HepG2 (cell line): ENCODE measurements around the gene TELO2. TPM values are rescaled to one million over a fixed set of nuclear protein-coding genes. Genes with fewer than 3 reads are reported as not detected.

Source experiments
- ATAC-seq: fragments of 200-7000 bp; cut with Tn5 transposase; 3 replicates; pipeline ENCODE4 v1.9.1; 2020; ENCODE audit warnings: mild to moderate bottlenecking, moderate library complexity
- BruUV-seq: library from RNA; stranded (reverse); fragments of 400-500 nt; replicated peaks from 2 replicates; lab custom pipeline; 2021; lab: Mats Ljungman, UMichigan
- CTCF ChIA-PET: fragments of 300-600 bp; formaldehyde crosslinking; extraction: SDS; loops from one replicate; lab custom pipeline; 2021; ENCODE audit warnings: low total read pairs, inconsistent platforms, low intra/inter-chr PET ratio; lab: Yijun Ruan, JAX
- POLR2A ChIA-PET: fragments of 350-600 bp; sonication (Branson Sonifier 250); formaldehyde crosslinking; loops from one replicate; lab custom pipeline; 2020; ENCODE audit warnings: antibody characterized with exemption, inconsistent platforms; lab: Yijun Ruan, JAX
- DNase-seq: peaks from one replicate; pipeline ENCODE4 v3.0.0-alpha.2; 2015; ENCODE audit warnings: low spot score
- FAIRE-seq: peaks from 3 replicates; lab custom pipeline; 2011; peaks lifted over from hg19 to GRCh38; lab: Jason Lieb, UNC
- H2AFZ ChIP-seq: one replicate; pipeline ENCODE4 v1.6.1; 2011; ENCODE audit warnings: low read length, inconsistent platforms
- H3K27ac ChIP-seq: fragments of 300-600 bp; 3 replicates; pipeline ENCODE4 v1.8.0; 2011; ENCODE audit warnings: mixed run types, mild to moderate bottlenecking, mixed read lengths, low read length, inconsistent platforms; ENCODE audit not compliant: insufficient read depth; ENCODE audit errors: extremely low read length
- H3K27me3 ChIP-seq, 2 experiments: fragments of 200-600 bp in 1 of 2; 2 replicates in 1 of 2; 3 replicates in 1 of 2; pipeline versions ENCODE4 v1.6.0 to v1.8.0; 2011; ENCODE audit warnings: low read length in 2 of 2, mild to moderate bottlenecking in 2 of 2, moderate library complexity in 2 of 2, inconsistent platforms in 1 of 2; ENCODE audit not compliant: insufficient read depth in 2 of 2, control insufficient read depth in 1 of 2
- H3K36me3 ChIP-seq, 2 experiments: fragments of 200-600 bp in 1 of 2; replicated peaks in 1 of 2; 2 replicates in 1 of 2; 3 replicates in 1 of 2; pipeline versions ENCODE4 v1.5.1 to v1.8.0; 2011; ENCODE audit warnings: low read length in 2 of 2, inconsistent platforms in 1 of 2; ENCODE audit not compliant: insufficient read depth in 2 of 2, control insufficient read depth in 1 of 2
- H3K4me1 ChIP-seq: 2 replicates; pipeline ENCODE4 v1.5.1; 2012; ENCODE audit warnings: low read length, inconsistent platforms; ENCODE audit not compliant: insufficient read depth
- H3K4me2 ChIP-seq: 2 replicates; pipeline ENCODE4 v1.6.0; 2011; ENCODE audit warnings: low read depth, low read length, inconsistent platforms
- H3K4me3 ChIP-seq, 3 experiments: fragments of 200-600 bp in 1 of 3; sonication (generic), shearing (Covaris generic) in 1 of 3; replicated peaks in 1 of 3; 2 replicates each; pipeline ENCODE4 v1.5.1; 2011 to 2016; ENCODE audit warnings: low read length in 3 of 3, inconsistent platforms in 2 of 3, low read depth in 2 of 3, mild to moderate bottlenecking in 2 of 3, control low read depth in 1 of 3, mixed read lengths in 1 of 3; ENCODE audit not compliant: insufficient read depth in 1 of 3
- H3K79me2 ChIP-seq: one replicate; pipeline ENCODE4 v1.6.1; 2011; ENCODE audit warnings: low read length, inconsistent platforms; ENCODE audit not compliant: insufficient read depth
- H3K9ac ChIP-seq: 2 replicates; pipeline ENCODE4 v1.6.0; 2011; ENCODE audit warnings: mild to moderate bottlenecking, low read depth, low read length, inconsistent platforms; ENCODE audit not compliant: insufficient read depth
- H3K9me3 ChIP-seq: 2 replicates; pipeline ENCODE4 v1.5.1; 2012; ENCODE audit warnings: mild to moderate bottlenecking, low read length
- H4K20me1 ChIP-seq: 2 replicates; pipeline ENCODE4 v1.6.0; 2011; ENCODE audit warnings: inconsistent platforms, mild to moderate bottlenecking, low read length, moderate library complexity; ENCODE audit not compliant: insufficient read depth
- AGO2 ChIP-seq: fragments of 200-400 bp; formaldehyde crosslinking; optimal IDR thresholded peaks from 2 replicates; pipeline ENCODE3; 2017; ENCODE audit warnings: mild to moderate bottlenecking, low read depth, low read length, moderate library complexity
- CREB1 ChIP-seq, 2 experiments: fragments of 450-650 bp in 1 of 2; IDR thresholded peaks; 2 replicates each; pipeline ENCODE4 v1.6.1; 2016 to 2017; ENCODE audit warnings: control low read depth in 1 of 2, mild to moderate bottlenecking in 1 of 2, missing compliant biosample characterization in 1 of 2, missing genetic modification characterization in 1 of 2
- GATAD2A ChIP-seq: IDR thresholded peaks from 2 replicates; pipeline ENCODE4 v1.6.1; 2016
- HIVEP1 ChIP-seq: sonication (generic); formaldehyde crosslinking; IDR thresholded peaks from 2 replicates; pipeline ENCODE4 v1.4.0; 2020; ENCODE audit warnings: mild to moderate bottlenecking, missing genetic modification reagents
- IKZF1 ChIP-seq: fragments of 450-650 bp; IDR thresholded peaks from 2 replicates; pipeline ENCODE4 v1.7.1; 2016
- MATR3 ChIP-seq: sonication (generic); formaldehyde crosslinking; IDR thresholded peaks from 2 replicates; pipeline ENCODE4 v1.4.0; 2020; ENCODE audit warnings: missing genetic modification reagents
- MIER2 ChIP-seq: IDR thresholded peaks from 2 replicates; pipeline ENCODE4 v1.6.1; 2016; ENCODE audit warnings: missing biosample characterization, missing genetic modification reagents
- NCOA1 ChIP-seq: sonication (generic); formaldehyde crosslinking; IDR thresholded peaks from 2 replicates; pipeline ENCODE4 v1.9.0; 2021; ENCODE audit warnings: missing genetic modification reagents
- NFKBIZ ChIP-seq: IDR thresholded peaks from 2 replicates; pipeline ENCODE4 v1.6.1; 2018; ENCODE audit warnings: missing genetic modification reagents, missing compliant biosample characterization
- ZIK1 ChIP-seq: sonication (generic); formaldehyde crosslinking; IDR thresholded peaks from 2 replicates; pipeline ENCODE4 v1.5.0; 2020; ENCODE audit warnings: mild to moderate bottlenecking, low read depth, missing genetic modification reagents, borderline replicate concordance
- ZNF121 ChIP-seq: sonication (generic); formaldehyde crosslinking; IDR thresholded peaks from 2 replicates; pipeline ENCODE4 v1.5.0; 2020; ENCODE audit warnings: mild to moderate bottlenecking, missing genetic modification reagents
- ZNF256 ChIP-seq: sonication (generic); formaldehyde crosslinking; conservative IDR thresholded peaks from 2 replicates; pipeline ENCODE4 v1.4.0; 2020; ENCODE audit warnings: missing genetic modification reagents
- ZNF282 ChIP-seq: fragments of 450-650 bp; IDR thresholded peaks from 2 replicates; pipeline ENCODE4 v1.6.1; 2018; ENCODE audit not compliant: partially characterized antibody
- WGBS: methylation state at CpG from one replicate; pipeline ENCODE4 v1.1.6; 2017; ENCODE audit warnings: low lambda C conversion rate; 5-methylcytosine and 5-hydroxymethylcytosine counted together
- in situ Hi-C: cut with HindIII; loops from 2 replicates; pipeline ENCODE4 v1.10.0; 2017; ENCODE audit warnings: low pct_unique_long_range_greater_than_20kb; ENCODE audit not compliant: extremely low pct_ligation_motif_present
- intact Hi-C: fragments of 100-400 bp; cut with micrococcal nuclease; formaldehyde crosslinking; loops from one replicate; pipeline ENCODE4 v1.10.0; 2022; ENCODE audit not compliant: unreplicated experiment
- polyA plus RNA-seq, 8 experiments: library from polyadenylated mRNA; depleted of rRNA in 3 of 8; stranded (reverse) in 7 of 8; unstranded in 1 of 8; fragments of >200 nt; fragmentation: Illumina TruSeq in 4 of 8; extraction: Trizol in 4 of 8; gene quantifications; 2 replicates each; pipeline versions ENCODE4 v1.2.1 to v1.2.3, GENCODE V29; 2011 to 2016; ENCODE audit warnings: low read depth in 4 of 8, missing spikeins in 1 of 8, mixed read lengths in 1 of 8; ENCODE audit not compliant: insufficient read depth in 1 of 8
- total RNA-seq, 5 experiments: library from RNA; depleted of rRNA; stranded (reverse); fragments of >200 nt; fragmentation: Illumina TruSeq; extraction: Trizol; gene quantifications; 2 replicates each; pipeline ENCODE4 v1.2.3, GENCODE V29; 2016; ENCODE audit warnings: low read depth in 1 of 5
- TF ChIP-seq, protein P1 (sequence below): IDR thresholded peaks from 2 replicates; pipeline ENCODE4 v1.6.1; 2016; ENCODE audit warnings: low read depth, borderline replicate concordance
- TF ChIP-seq, protein P2 (sequence below): IDR thresholded peaks from 2 replicates; pipeline ENCODE4 v1.6.1; 2016; ENCODE audit warnings: missing compliant biosample characterization, missing genetic modification reagents, borderline replicate concordance
- TF ChIP-seq, protein P3 (sequence below): IDR thresholded peaks from 2 replicates; pipeline ENCODE4 v1.6.1; 2012; ENCODE audit warnings: low read depth, low read length, improper control_type of control experiment

TELO2 gene
- total and polyA plus RNA-seq, 2 of the 13 experiments (the other 11 are each of a cell fraction or from before 2014, with no cell fraction given): 10.1 to 17.9 TPM

DNA sequence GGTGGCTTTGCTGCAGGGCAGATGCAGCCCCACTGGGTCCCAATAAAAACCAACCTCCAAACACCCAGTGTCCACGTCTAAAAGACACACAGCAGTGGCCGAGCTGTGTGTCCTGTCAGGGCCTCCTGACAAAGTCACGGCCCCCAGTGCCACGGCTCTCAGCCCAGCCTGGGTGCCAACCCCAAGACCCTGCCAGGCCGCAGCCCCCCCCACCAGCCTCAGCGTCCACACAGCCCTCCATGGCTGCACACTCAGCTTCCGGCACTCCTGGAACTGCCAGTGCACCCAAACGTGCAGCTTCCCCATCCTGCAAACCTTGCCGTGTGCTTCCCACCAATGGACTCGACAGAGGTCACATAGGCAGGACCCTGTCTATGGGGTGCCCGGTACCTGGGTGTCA is 45.2 kb upstream of the TELO2 start:
- no peak for TF ChIP-seq ZNF256 (CRISPR knock-in tag)
- no peak for TF ChIP-seq MATR3 (CRISPR knock-in tag)
- TF ChIP-seq NCOA1 (CRISPR knock-in tag): no peak
- TF ChIP-seq ZIK1 (CRISPR knock-in tag): no peak
- no peak for TF ChIP-seq NFKBIZ (CRISPR knock-in tag)
- TF ChIP-seq AGO2: peak; percentile 8
- Histone ChIP-seq H3K79me2 (no peaks in the 10 kb centered on the region), H2AFZ (no peak overlapping the region), H3K9ac (no peak overlapping the region), H3K4me2 (no peak overlapping the region), H3K27me3 (no peaks in the 10 kb centered on the region; a peak in 1 of 5 replicates), H3K36me3 (peaks cover 4% of the 10 kb centered on the region in 2 experiments; a peak in 2 of 5 replicates), H4K20me1 (no peaks in the 10 kb centered on the region), H3K4me3 (no peak overlapping the region), H3K4me1 (no peaks in the 10 kb centered on the region), H3K27ac (no peak overlapping the region), H3K9me3 (no peaks in the 10 kb centered on the region)
- BruUV-seq: no TSS peak
- ATAC-seq: no peak
- no peak for DNase-seq
- intact Hi-C loops (no loop called here), in situ Hi-C loops (no loop called here)
- ChIA-PET CTCF (no interaction called here), POLR2A (no interaction called here)
- 94% methylated on average over 6 of the region's 11 CpGs for WGBS
- FAIRE-seq: no peak

DNA sequence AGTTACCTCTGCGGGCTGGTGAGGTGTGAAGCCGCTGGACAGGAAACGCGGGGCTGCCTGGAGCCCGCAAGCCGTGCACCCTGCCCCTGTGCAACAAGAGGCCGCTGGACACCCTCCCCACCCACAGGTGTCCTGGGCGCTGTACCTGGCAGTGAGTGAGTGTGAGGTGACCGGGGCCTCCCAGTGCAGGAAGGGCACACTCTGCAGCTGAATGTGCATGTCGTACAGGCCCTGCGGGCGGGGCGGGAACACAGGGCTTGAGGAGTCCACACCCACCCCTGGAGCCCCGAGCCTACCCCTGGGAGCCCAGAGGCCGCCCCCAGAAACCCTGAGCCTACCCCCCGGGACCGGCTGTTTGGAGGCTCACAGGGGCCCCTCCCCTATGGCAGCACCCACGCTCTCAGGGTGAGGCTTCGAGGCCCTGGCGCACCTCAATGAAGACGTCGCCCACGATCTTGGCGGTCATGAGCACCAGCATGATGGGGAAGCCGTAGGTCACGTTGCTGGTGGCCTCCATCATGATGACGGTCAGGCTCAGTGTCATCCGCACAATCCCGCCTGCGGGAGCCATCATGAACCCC is 44.5 kb upstream of the TELO2 start:
- Histone ChIP-seq H3K4me3 (no peak overlapping the region), H3K9me3 (no peaks in the 10 kb centered on the region), H3K27me3 (no peaks in the 10 kb centered on the region; a peak in 1 of 5 replicates), H3K4me2 (no peak overlapping the region), H3K27ac (no peak overlapping the region), H3K4me1 (no peaks in the 10 kb centered on the region), H3K9ac (no peak overlapping the region), H3K36me3 (peaks cover 4 to 7% of the 10 kb centered on the region in 2 experiments; a peak in 4 of 5 replicates), H3K79me2 (no peaks in the 10 kb centered on the region), H2AFZ (no peak overlapping the region), H4K20me1 (no peaks in the 10 kb centered on the region)
- 100% methylated on average over 9 of the region's 30 CpGs for WGBS
- POLR2A ChIA-PET: no interaction called here
- intact Hi-C loops: no loop called here
- ATAC-seq (no peak), FAIRE-seq (no peak), DNase-seq (no peak)
- CTCF ChIA-PET: no interaction called here
- BruUV-seq: no TSS peak
- in situ Hi-C loops: no loop called here
- TF ChIP-seq, protein P1, sequence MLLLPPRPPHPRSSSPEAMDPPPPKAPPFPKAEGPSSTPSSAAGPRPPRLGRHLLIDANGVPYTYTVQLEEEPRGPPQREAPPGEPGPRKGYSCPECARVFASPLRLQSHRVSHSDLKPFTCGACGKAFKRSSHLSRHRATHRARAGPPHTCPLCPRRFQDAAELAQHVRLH (CRISPR knock-in tag): no peak
- TF ChIP-seq IKZF1: no peak
- TF ChIP-seq HIVEP1 (CRISPR knock-in tag): no peak
- TF ChIP-seq ZNF121: no peak
- no peak for TF ChIP-seq MIER2 (CRISPR knock-in tag)
- TF ChIP-seq ZNF282: no peak
- TF ChIP-seq, protein P2, sequence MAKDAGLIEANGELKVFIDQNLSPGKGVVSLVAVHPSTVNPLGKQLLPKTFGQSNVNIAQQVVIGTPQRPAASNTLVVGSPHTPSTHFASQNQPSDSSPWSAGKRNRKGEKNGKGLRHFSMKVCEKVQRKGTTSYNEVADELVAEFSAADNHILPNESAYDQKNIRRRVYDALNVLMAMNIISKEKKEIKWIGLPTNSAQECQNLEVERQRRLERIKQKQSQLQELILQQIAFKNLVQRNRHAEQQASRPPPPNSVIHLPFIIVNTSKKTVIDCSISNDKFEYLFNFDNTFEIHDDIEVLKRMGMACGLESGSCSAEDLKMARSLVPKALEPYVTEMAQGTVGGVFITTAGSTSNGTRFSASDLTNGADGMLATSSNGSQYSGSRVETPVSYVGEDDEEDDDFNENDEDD (CRISPR knock-in tag): no peak
- TF ChIP-seq GATAD2A (CRISPR knock-in tag): no peak
- TF ChIP-seq, protein P3, sequence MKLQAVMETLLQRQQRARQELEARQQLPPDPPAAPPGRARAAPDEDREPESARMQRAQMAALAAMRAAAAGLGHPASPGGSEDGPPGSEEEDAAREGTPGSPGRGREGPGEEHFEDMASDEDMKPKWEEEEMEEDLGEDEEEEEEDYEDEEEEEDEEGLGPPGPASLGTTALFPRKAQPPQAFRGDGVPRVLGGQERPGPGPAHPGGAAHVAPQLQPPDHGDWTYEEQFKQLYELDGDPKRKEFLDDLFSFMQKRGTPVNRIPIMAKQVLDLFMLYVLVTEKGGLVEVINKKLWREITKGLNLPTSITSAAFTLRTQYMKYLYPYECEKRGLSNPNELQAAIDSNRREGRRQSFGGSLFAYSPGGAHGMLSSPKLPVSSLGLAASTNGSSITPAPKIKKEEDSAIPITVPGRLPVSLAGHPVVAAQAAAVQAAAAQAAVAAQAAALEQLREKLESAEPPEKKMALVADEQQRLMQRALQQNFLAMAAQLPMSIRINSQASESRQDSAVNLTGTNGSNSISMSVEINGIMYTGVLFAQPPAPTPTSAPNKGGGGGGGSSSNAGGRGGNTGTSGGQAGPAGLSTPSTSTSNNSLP: no peak
- no peak for TF ChIP-seq CREB1 (IDR thresholded peaks at IDR 0.05)
- TF ChIP-seq CREB1 (CRISPR knock-in tag; IDR thresholded peaks at IDR 0.05): no peak
